Esophagus muscularis mucosa (tissue), 3 donors: ENCODE results near the gene SHROOM2.

Source experiments
- EP300 ChIP-seq: sonication (generic); formaldehyde crosslinking; IDR thresholded peaks from one replicate; pipeline ENCODE4 v1.6.1; 2017; ENCODE audit warnings: antibody characterized with exemption
- TF ChIP-seq, protein P1 (sequence below), 3 experiments: fragments of 200-600 bp in 2 of 3; fragments of 450-650 bp in 1 of 3; sonication (generic) in 2 of 3; IDR thresholded peaks; one replicate each; pipeline ENCODE4 v1.5.1; 2017 to 2019; ENCODE audit warnings: antibody characterized with exemption in 3 of 3, mild to moderate bottlenecking in 2 of 3, moderate library complexity in 1 of 3

DNA sequence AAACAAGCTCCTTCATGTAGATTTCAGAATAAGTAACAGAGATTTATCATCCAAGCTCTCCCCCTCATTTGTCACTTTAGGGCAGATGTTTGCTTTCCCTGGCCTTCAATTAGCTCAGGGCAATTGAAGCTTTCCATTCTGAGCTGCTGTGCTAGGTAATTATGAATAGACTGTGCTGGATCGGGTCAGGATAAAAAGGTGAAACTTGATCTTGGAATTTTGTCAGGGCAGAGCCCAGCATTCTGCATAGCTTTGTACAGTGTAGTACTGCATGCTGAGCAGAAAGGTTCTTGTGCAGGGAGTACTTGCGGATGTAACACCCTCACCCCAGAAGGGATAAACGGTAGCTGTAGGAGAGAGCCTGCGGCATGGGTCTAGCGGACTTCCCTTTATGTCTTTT, 116.9 kb downstream of the SHROOM2 start:
- TF ChIP-seq EP300: no peak
- TF ChIP-seq, protein P1, sequence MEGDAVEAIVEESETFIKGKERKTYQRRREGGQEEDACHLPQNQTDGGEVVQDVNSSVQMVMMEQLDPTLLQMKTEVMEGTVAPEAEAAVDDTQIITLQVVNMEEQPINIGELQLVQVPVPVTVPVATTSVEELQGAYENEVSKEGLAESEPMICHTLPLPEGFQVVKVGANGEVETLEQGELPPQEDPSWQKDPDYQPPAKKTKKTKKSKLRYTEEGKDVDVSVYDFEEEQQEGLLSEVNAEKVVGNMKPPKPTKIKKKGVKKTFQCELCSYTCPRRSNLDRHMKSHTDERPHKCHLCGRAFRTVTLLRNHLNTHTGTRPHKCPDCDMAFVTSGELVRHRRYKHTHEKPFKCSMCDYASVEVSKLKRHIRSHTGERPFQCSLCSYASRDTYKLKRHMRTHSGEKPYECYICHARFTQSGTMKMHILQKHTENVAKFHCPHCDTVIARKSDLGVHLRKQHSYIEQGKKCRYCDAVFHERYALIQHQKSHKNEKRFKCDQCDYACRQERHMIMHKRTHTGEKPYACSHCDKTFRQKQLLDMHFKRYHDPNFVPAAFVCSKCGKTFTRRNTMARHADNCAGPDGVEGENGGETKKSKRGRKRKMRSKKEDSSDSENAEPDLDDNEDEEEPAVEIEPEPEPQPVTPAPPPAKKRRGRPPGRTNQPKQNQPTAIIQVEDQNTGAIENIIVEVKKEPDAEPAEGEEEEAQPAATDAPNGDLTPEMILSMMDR (IDR thresholded peaks at IDR 0.05): no peak
